RWPE1 (cell line): ENCODE measurements around the gene ANGPTL8.
A peak's percentile ranks its signal among the peaks of the same experiment; 100 is the strongest.

Experiments used
- CTCF ChIA-PET: fragments of 350-600 bp; sonication (Branson Sonifier 250); formaldehyde crosslinking; extraction: SDS; loops from one replicate; lab custom pipeline; 2021; lab: Yijun Ruan, JAX
- POLR2A ChIA-PET: fragments of 400-600 bp; formaldehyde crosslinking; extraction: SDS; loops from one replicate; lab custom pipeline; 2020; ENCODE audit warnings: antibody characterized with exemption; ENCODE audit not compliant: low non-redundant PET; lab: Yijun Ruan, JAX
- DNase-seq: peaks from one replicate; pipeline ENCODE4 v3.0.0; 2012; ENCODE audit warnings: low spot score
- H3K27ac ChIP-seq: fragments of 450-650 bp; 2 replicates; pipeline ENCODE4 v1.5.1; 2017
- TF ChIP-seq, protein P1 (sequence below): fragments of 450-650 bp; conservative IDR thresholded peaks from 2 replicates; pipeline ENCODE4 v1.5.1; 2017; ENCODE audit warnings: low read depth, mild to moderate bottlenecking

The ANGPTL8 gene

DNA sequence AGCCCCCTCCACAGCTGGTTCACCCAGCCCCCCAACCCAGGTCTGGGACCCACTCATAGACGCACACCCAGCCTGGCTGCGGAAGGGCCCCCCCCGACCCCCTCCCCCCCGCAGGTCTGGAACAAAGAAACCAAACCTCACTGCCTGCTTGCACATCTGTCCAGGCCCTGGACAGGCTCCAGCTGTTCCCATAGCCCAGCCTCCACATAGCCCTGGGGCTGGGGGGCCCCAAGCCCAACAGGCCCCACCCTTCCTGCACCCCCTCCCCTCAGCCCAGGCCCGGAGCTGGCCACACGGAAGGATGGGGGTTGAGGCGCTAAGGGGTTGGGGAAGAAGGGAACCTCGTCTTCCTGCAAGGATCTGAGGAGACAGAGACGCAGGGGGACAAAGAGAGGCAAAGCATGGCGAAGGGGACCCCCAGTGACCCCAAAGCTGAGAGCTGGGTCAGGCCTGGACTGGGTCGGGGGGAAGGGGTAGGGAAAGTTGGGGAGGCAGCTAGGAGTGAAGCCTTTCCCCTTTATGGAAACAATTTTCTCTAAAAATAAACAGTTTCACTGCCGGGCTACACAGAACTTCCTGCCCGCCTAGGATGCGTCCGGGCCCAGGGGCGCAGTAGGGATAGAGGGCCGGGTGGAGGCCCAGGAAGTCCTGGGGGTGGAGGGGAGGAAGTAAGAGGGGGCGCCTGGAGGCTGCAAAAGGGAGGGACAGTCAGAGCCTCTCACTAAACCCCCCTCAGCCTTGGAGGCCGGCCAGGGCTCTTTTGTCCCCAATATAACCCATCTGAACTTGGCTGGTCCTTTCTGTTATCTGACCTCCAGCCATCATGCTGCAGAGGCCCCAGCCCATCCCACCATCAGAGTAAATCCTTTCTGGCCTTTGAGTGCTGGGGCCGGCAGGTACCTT is 44.5 kb upstream of the ANGPTL8 start:
- DNase-seq: no peak
- CTCF ChIA-PET: interaction anchor here (0.8 kb wide), 1 partner anchor 30 kb away, joined by 3 read pairs; no protein-coding TSS in a partner anchor
- TF ChIP-seq, protein P1, sequence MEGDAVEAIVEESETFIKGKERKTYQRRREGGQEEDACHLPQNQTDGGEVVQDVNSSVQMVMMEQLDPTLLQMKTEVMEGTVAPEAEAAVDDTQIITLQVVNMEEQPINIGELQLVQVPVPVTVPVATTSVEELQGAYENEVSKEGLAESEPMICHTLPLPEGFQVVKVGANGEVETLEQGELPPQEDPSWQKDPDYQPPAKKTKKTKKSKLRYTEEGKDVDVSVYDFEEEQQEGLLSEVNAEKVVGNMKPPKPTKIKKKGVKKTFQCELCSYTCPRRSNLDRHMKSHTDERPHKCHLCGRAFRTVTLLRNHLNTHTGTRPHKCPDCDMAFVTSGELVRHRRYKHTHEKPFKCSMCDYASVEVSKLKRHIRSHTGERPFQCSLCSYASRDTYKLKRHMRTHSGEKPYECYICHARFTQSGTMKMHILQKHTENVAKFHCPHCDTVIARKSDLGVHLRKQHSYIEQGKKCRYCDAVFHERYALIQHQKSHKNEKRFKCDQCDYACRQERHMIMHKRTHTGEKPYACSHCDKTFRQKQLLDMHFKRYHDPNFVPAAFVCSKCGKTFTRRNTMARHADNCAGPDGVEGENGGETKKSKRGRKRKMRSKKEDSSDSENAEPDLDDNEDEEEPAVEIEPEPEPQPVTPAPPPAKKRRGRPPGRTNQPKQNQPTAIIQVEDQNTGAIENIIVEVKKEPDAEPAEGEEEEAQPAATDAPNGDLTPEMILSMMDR: no peak
- H3K27ac ChIP-seq: peak overlapping the region; percentile 84
- POLR2A ChIA-PET: no interaction called here

DNA sequence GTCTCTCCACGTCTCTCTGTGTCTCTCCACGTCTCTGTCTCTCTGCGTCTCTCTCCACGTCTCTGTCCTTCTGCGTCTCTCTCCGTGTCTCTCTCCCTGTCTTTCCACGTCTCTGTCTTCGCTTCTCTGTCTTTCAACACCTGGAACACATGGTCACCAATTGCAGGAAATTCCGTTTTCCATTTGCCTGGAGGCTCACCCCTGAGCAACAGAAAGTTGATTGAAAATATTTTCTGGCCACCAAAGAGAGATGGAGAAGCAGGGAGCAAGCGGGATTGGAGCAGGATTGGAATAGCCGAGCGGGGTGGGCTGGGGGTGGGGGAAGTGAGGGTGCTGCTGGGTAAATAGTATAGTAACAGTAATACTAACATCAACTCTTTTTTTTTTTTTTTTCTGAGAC is 43.7 kb upstream of the ANGPTL8 start:
- TF ChIP-seq, protein P1: no peak
- ChIA-PET CTCF (interaction anchor here (0.8 kb wide), 1 partner anchor 31 kb away, joined by 3 read pairs; no protein-coding TSS in a partner anchor), POLR2A (no interaction called here)
- no peak for DNase-seq
- H3K27ac ChIP-seq: peak overlapping the region; percentile 84

DNA sequence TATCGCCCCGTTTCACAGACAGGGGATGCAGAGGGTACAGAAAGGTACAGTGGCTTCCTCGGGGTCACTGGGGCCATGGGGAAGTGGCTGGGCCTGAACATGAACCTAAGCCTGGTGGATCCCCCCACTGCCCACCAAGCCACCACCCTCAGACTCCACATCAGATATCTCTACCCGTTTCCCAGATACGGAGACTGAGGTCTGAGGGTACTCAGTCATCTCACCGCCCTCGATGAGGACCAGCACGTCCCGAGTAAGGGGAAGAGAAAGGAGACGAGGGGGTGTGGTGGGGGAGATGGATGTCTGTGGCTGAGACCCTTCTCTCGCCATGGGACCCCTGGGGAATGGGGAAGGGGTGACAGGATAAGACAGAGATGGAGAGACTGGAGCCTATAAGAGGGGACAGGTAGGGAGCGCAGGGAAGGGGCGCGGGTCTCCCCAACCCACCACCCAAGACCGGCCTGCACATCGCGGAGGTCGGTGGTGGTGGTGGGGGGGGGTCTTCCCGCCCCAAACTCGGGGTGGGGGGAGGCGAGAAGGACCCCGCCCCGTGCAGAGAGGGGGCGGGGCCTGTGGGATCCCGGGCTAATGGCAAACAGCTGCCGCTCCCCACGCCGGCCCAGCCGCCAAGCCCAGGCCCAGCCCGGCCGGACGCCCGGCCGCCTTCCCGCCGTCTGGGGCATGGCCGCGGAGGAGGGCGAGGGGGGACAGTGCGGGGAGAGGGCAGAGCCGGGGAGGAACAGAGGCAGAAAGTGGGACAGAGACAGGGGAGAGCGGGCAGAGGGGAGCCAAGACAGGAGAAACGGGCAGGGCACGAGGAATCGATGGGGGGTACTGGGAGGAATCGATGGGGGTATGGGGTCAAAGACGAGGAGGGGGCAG is 42.8 kb upstream of the ANGPTL8 start:
- TF ChIP-seq, protein P1: no peak
- H3K27ac ChIP-seq: peak overlapping the region; percentile 84
- DNase-seq: peak; percentile 62
- ChIA-PET POLR2A (interaction anchor here (1.2 kb wide), 1 partner anchor 28 kb away, joined by 3 read pairs; no protein-coding TSS in a partner anchor), CTCF (no interaction called here)

DNA sequence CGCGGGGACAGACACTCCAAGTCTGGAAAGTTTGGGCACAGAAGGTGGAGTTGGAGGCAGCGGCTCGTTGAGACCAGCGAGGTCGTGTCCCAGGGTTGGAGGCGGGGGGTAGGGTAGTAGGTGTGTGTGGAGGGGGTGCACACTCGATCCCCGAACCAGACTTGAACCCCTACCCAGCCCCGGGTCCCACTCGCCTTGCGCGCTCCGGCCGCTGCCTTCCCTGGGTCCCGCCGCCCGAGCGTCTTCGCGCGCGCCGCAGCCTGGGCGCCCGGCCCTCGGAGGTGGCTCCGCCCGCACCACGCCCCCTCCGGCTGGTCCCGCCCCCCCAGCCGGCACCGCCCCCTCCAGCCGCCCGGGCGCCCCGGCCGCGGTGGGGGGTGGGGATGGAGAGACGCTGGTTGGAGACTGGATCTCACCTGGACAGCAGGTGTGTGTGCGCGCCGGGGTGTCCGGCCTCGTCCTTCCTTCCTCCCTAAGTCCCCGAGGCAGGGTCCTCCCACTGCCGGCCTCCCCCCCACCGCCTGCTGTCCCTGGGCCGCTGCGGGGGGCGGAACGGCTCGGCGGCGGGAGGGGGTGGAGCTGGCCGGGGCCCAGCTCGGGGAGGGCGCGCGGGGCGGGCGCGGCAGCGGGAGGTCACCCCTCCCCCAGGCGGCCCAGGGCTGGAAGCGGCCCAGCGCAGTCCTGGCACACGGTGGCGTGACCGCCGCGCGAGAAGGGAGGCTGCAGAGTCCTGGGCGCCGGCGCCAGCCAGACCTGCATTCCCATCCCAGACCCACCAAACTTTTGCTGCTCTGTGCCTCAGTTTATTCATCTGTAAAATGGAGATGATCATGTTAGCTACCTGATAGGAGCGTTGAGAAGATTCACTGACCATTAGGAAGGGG is 41.9 kb upstream of the ANGPTL8 start, which contains the start of gene KANK2:
Gene KANK2 (minus strand): TSS at position 255 of the 884 bp plus-strand sequence. CDS start 3,034 bp downstream, outside the sequence.
- TF ChIP-seq, protein P1: no peak
- DNase-seq: peak; percentile 97
- POLR2A ChIA-PET: interaction anchor here (1.2 kb wide), 1 partner anchor 29 kb away, joined by 3 read pairs; no protein-coding TSS in a partner anchor
- CTCF ChIA-PET: interaction anchor here (0.7 kb wide), 2 partner anchors 16 to 71 kb away, joined by 3 read pairs; no protein-coding TSS in a partner anchor
- H3K27ac ChIP-seq: peak within 1 kb of the TSS; percentile 84

DNA sequence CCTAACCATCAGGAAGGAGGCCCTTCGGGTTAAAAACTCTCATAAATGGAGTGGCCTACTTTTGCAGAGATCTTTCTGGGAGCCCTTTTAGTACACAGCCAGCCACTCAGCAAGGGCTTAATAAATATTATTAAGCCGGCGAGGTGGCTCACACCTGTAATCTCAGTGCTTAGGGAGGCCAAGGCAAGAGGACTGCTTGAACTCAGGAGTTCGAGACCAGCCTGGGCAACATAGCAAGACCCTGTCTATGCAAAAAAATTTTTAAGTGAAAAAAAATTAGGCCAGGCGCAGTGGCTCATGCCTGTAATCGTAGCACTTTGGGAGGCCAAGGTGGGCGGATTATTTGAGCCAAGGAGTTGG is 41.3 kb upstream of the ANGPTL8 start:
- POLR2A ChIA-PET: no interaction called here
- no peak for DNase-seq
- TF ChIP-seq, protein P1: no peak
- H3K27ac ChIP-seq: peak overlapping the region; percentile 84
- CTCF ChIA-PET: interaction anchor here (0.7 kb wide), 3 partner anchors 16 to 72 kb away, joined by 3 to 5 read pairs (median 3); no protein-coding TSS in a partner anchor
